ENCODE data around the gene ZNF214.

- TF ChIP-seq CTCF (IDR thresholded peaks at IDR 0.05) (no peak), POLR2A (IDR thresholded peaks at IDR 0.05) (no peak)
Observed at GRCh38 chr11:7060868-7061267, 40.7 kb upstream of the ZNF214 start.
